Measurements from ENCODE around the gene NCBP1.
"Not testable (repeated sequence)": the region's sequence is repeated elsewhere in the genome, so short reads cannot be mapped to it uniquely, and the experiment has no call there.

The NCBP1 gene

GRCh38 chr9:97632985-97633858 lies at the start of gene NCBP1, which contains the start of gene TSTD2:
Gene NCBP1 (plus strand): TSS chr9:97633821. CDS start chr9:97633882, 61 bp downstream.
Gene TSTD2 (minus strand): TSS chr9:97633368. CDS start chr9:97627562, 5,806 bp downstream.
- DNase-seq (ENCODE audit: low read depth in 2 of 2) = peak; percentile 87 to 91

GRCh38 chr9:97584778-97585177 lies 48.8 kb upstream of the NCBP1 start:
- not testable (repeated sequence) for DNase-seq (ENCODE audit: low read depth in 2 of 2)

GRCh38 chr9:97586909-97587308 lies 46.7 kb upstream of the NCBP1 start:
- not testable (repeated sequence) for DNase-seq (ENCODE audit: low read depth in 2 of 2)

- DNase-seq (ENCODE audit: low read depth in 2 of 2) = no peak
Observed at GRCh38 chr9:97591535-97591934, 42.1 kb upstream of the NCBP1 start.

GRCh38 chr9:97592126-97592525 lies 41.5 kb upstream of the NCBP1 start:
- no peak for DNase-seq (ENCODE audit: low read depth in 2 of 2)

- no peak for DNase-seq (ENCODE audit: low read depth in 2 of 2)
Observed at GRCh38 chr9:97593960-97594359, 39.7 kb upstream of the NCBP1 start.

GRCh38 chr9:97594381-97594921 lies 39.2 kb upstream of the NCBP1 start:
- DNase-seq (ENCODE audit: low read depth in 2 of 2) = no peak

- DNase-seq (ENCODE audit: low read depth in 2 of 2) = no peak
Observed at GRCh38 chr9:97596906-97597305, 36.7 kb upstream of the NCBP1 start.

GRCh38 chr9:97598461-97599288 lies 34.9 kb upstream of the NCBP1 start:
- DNase-seq (ENCODE audit: low read depth in 2 of 2) = peak in 1 of 2 donors; percentile 42

GRCh38 chr9:97599314-97599846 lies 34.2 kb upstream of the NCBP1 start:
- no peak for DNase-seq (ENCODE audit: low read depth in 2 of 2)

- no peak for DNase-seq (ENCODE audit: low read depth in 2 of 2)
Observed at GRCh38 chr9:97600531-97601227, 32.9 kb upstream of the NCBP1 start.

- DNase-seq (ENCODE audit: low read depth in 2 of 2) = no peak
Observed at GRCh38 chr9:97601228-97601898, 32.3 kb upstream of the NCBP1 start.

GRCh38 chr9:97602430-97602829 lies 31.2 kb upstream of the NCBP1 start:
- no peak for DNase-seq (ENCODE audit: low read depth in 2 of 2)

GRCh38 chr9:97604901-97605645 lies 28.5 kb upstream of the NCBP1 start:
- DNase-seq (ENCODE audit: low read depth in 2 of 2) = no peak

GRCh38 chr9:97615439-97616072 lies 18.1 kb upstream of the NCBP1 start:
- DNase-seq (ENCODE audit: low read depth in 2 of 2) = peak in 1 of 2 donors; percentile 21

- DNase-seq (ENCODE audit: low read depth in 2 of 2) = no peak
Observed at GRCh38 chr9:97617939-97618416, 15.6 kb upstream of the NCBP1 start.

GRCh38 chr9:97620063-97620462 lies 13.6 kb upstream of the NCBP1 start:
- not testable (repeated sequence) for DNase-seq (ENCODE audit: low read depth in 2 of 2)

GRCh38 chr9:97622483-97622882 lies 11.1 kb upstream of the NCBP1 start:
- DNase-seq (ENCODE audit: low read depth in 2 of 2) = not testable (repeated sequence)

- no peak for DNase-seq (ENCODE audit: low read depth in 2 of 2)
Observed at GRCh38 chr9:97623946-97624345, 9.7 kb upstream of the NCBP1 start.

All from stimulated activated CD8-positive, alpha-beta memory T cell treated with anti-CD3 and anti-CD28 coated beads, Interleukin-15, amount 100 ng/mL, for 4 hours (primary cell).